IMR-90 (cell line): Measurements from ENCODE around the gene COA3.

Source experiments
- CEBPB ChIP-seq: IDR thresholded peaks from 2 replicates; pipeline ENCODE4 v1.6.1; 2012; ENCODE audit warnings: low read depth, low read length, improper control_type of control experiment
- FOS ChIP-seq: fragments of 150-350 bp; IDR thresholded peaks from 2 replicates; pipeline ENCODE4 v1.6.1; 2016; ENCODE audit warnings: low read depth, low read length
- MXI1 ChIP-seq: IDR thresholded peaks from 2 replicates; pipeline ENCODE4 v1.6.1; 2012; ENCODE audit warnings: low read depth, mild to moderate bottlenecking, low read length, moderate library complexity, borderline replicate concordance
- POLR2A ChIP-seq: IDR thresholded peaks from 2 replicates; pipeline ENCODE4 v1.6.1; 2012; ENCODE audit warnings: mild to moderate bottlenecking, low read depth, low read length
- RAD21 ChIP-seq: IDR thresholded peaks from 2 replicates; pipeline ENCODE4 v1.6.1; 2012; ENCODE audit warnings: low read length, improper control_type of control experiment
- RFX5 ChIP-seq: IDR thresholded peaks from 2 replicates; pipeline ENCODE4 v1.8.0; 2012; ENCODE audit warnings: low read depth, mild to moderate bottlenecking, low read length, moderate library complexity
- SMC3 ChIP-seq: fragments of 150-350 bp; IDR thresholded peaks from 2 replicates; pipeline ENCODE4 v1.6.1; 2016; ENCODE audit warnings: low read depth, mild to moderate bottlenecking, antibody characterized with exemption, low read length, moderate library complexity
- TF ChIP-seq, protein P1 (sequence below): fragments of 150-350 bp; IDR thresholded peaks from 2 replicates; pipeline ENCODE4 v1.6.1; 2017; ENCODE audit warnings: mild to moderate bottlenecking, antibody characterized with exemption, low read length, low read depth
- TF ChIP-seq, protein P2 (sequence below): conservative IDR thresholded peaks from 2 replicates; pipeline ENCODE4 v1.5.1; 2012; ENCODE audit warnings: mild to moderate bottlenecking, low read depth, low read length, improper control_type of control experiment

DNA sequence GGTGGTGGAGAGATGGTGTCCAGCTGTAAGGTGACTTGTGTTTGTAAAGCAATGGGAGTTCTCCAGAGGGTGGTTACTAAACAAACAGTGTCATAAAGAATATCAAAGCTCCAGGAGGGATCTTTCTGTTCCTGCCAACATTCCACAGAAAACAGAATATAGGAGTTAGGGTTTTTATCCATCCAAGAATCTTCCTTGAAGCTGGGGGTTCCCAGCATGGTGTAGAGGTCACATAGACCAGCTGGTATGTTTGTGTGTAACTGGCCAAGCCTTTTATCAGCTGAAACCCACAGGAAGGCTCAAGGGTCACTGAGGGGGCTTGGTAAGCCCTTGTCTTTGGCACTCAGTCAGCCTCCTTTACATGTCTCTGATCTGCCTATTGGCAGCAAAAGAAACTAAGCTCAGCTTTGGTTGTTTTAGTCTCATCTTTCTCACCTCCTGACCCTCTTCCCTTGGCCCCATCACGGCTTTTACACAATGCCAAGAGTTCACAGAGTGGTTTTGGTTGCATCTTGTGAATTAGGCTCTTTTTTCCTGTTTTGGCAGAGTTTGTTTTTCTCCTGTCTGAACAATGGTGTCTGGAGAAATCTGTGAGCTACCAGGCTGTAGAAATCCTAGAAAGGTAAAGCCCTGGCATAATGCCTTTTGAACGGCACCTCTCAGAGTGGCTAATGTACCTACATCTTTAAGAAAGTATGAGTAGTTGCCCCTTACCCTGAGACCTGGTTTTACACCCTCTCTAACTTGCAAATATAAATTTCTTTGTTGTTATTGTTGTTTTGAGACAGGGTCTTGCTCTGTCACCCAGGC, 4.8 kb upstream of the COA3 start:
- TF ChIP-seq, protein P1, sequence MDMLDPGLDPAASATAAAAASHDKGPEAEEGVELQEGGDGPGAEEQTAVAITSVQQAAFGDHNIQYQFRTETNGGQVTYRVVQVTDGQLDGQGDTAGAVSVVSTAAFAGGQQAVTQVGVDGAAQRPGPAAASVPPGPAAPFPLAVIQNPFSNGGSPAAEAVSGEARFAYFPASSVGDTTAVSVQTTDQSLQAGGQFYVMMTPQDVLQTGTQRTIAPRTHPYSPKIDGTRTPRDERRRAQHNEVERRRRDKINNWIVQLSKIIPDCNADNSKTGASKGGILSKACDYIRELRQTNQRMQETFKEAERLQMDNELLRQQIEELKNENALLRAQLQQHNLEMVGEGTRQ, result no peak
- TF ChIP-seq, protein P2, sequence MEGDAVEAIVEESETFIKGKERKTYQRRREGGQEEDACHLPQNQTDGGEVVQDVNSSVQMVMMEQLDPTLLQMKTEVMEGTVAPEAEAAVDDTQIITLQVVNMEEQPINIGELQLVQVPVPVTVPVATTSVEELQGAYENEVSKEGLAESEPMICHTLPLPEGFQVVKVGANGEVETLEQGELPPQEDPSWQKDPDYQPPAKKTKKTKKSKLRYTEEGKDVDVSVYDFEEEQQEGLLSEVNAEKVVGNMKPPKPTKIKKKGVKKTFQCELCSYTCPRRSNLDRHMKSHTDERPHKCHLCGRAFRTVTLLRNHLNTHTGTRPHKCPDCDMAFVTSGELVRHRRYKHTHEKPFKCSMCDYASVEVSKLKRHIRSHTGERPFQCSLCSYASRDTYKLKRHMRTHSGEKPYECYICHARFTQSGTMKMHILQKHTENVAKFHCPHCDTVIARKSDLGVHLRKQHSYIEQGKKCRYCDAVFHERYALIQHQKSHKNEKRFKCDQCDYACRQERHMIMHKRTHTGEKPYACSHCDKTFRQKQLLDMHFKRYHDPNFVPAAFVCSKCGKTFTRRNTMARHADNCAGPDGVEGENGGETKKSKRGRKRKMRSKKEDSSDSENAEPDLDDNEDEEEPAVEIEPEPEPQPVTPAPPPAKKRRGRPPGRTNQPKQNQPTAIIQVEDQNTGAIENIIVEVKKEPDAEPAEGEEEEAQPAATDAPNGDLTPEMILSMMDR, result no peak
- TF ChIP-seq FOS (no peak), CEBPB (no peak), SMC3 (no peak), POLR2A (no peak), RAD21 (no peak), RFX5 (no peak), MXI1 (no peak)
